ENCODE measurements around the gene AGFG2.

DNA sequence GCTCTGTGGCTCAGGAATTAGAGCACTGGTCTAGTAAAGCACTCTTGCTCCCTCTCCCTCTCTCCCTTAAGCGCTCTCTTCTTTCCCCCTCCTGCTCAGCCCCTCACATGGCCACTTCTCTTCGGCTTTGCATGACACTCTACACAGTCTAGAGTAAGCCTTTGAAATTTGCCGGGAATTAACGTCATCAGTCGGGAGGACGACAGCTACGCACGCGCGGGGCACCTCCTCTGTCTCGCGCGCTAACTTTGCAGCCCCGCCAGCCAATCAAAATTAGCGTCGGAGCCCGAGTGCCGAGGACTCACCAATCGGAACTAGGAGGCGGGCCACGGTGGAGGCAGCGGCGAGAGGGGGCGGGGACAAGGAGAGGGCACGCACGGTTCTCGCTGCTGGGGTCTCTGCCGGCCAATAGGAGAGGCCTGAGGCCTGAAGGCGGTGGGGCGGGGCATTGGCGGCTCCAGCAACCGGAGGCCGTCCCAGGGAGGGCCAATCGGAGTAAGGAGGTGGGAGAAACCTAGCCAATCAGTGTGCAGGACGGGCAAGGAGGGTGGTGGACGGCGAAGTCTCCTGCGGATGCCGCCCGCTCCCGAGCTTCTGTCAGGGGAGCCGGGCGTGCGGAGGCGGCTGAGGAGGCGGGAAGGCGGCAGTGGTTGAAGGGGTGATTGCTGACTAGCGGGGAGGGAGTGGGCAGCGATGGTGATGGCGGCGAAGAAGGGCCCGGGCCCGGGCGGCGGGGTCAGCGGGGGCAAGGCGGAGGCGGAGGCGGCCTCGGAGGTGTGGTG, at the start of gene AGFG2:
- TF ChIP-seq POLR2AphosphoS5 (IDR thresholded peaks at IDR 0.05; ENCODE audit: low read depth, low read length) = no peak
- no peak for TF ChIP-seq CTCF (IDR thresholded peaks at IDR 0.05)
- TF ChIP-seq REST (IDR thresholded peaks at IDR 0.05; ENCODE audit: insufficient read depth in 1 of 2, low read depth in 2 of 2, low read length in 1 of 2) = no peak

Data from Panc1 (cell line).